HG02885 (cell line): ENCODE measurements around the gene PPM1D.
"Not testable (repeated sequence)": the region's sequence is repeated elsewhere in the genome, so short reads cannot be mapped to it uniquely, and the experiment has no call there.

Source experiments
- ATAC-seq: cut with Tn5 transposase; IDR thresholded peaks from one replicate; pipeline ENCODE4 v1.9.1; 2021; ENCODE audit warnings: mild to moderate bottlenecking; ENCODE audit not compliant: unreplicated experiment, poor library complexity

PPM1D gene

GRCh38 chr17:60599620-60600489 is at the start of gene PPM1D:
TSS of gene PPM1D (plus strand) at chr17:60600193. CDS start at chr17:60600415, 222 bp downstream.
- ATAC-seq: peak; percentile 95

- ATAC-seq: not testable (repeated sequence)
These were observed 47.7 kb upstream of the PPM1D start for GRCh38 chr17:60552255-60552654.

- no peak for ATAC-seq
These were observed 45.6 kb upstream of the PPM1D start for GRCh38 chr17:60554377-60554788.

- no peak for ATAC-seq
These were observed 44.2 kb upstream of the PPM1D start for GRCh38 chr17:60555786-60556185.

GRCh38 chr17:60557805-60558204 is 42.2 kb upstream of the PPM1D start:
- no peak for ATAC-seq

- no peak for ATAC-seq
These were observed 40.4 kb upstream of the PPM1D start for GRCh38 chr17:60559659-60559994.

- ATAC-seq: no peak
These were observed 39.8 kb upstream of the PPM1D start for GRCh38 chr17:60559995-60560859.

- ATAC-seq: no peak
These were observed 39.1 kb upstream of the PPM1D start for GRCh38 chr17:60560860-60561257.

GRCh38 chr17:60562421-60562820 is 37.6 kb upstream of the PPM1D start:
- ATAC-seq: no peak

- no peak for ATAC-seq
These were observed 36.2 kb upstream of the PPM1D start for GRCh38 chr17:60563743-60564142.

- no peak for ATAC-seq
These were observed 34.8 kb upstream of the PPM1D start for GRCh38 chr17:60565233-60565632.

- no peak for ATAC-seq
These were observed 26.5 kb upstream of the PPM1D start for GRCh38 chr17:60573236-60574051.

GRCh38 chr17:60577147-60577915 is 22.7 kb upstream of the PPM1D start:
- no peak for ATAC-seq

GRCh38 chr17:60579090-60579489 is 20.9 kb upstream of the PPM1D start:
- no peak for ATAC-seq

GRCh38 chr17:60579551-60579950 is 20.4 kb upstream of the PPM1D start:
- ATAC-seq: no peak

- no peak for ATAC-seq
These were observed 17.0 kb upstream of the PPM1D start for GRCh38 chr17:60583008-60583407.

- no peak for ATAC-seq
These were observed 14.1 kb upstream of the PPM1D start for GRCh38 chr17:60585887-60586286.

GRCh38 chr17:60586288-60586974 is 13.6 kb upstream of the PPM1D start:
- ATAC-seq: no peak

- ATAC-seq: no peak
These were observed 9.9 kb upstream of the PPM1D start for GRCh38 chr17:60590070-60590469.
